Activated B cell treated with CpG ODN at 0.5 μM for 24 hours (primary cell): ENCODE data around the gene SIPA1L3. TPM values are rescaled to one million over a fixed set of nuclear protein-coding genes. Genes with fewer than 3 reads are reported as not detected.

Source experiments
- ATAC-seq: fragments of 200-7000 bp; cut with Tn5 transposase; one replicate; pipeline ENCODE4 v1.10.0; 2021; ENCODE audit warnings: low read depth, mild to moderate bottlenecking, moderate library complexity
- CTCF ChIA-PET: fragments of 350-600 bp; sonication (Branson Sonifier 250); formaldehyde crosslinking; loops from one replicate; lab custom pipeline; 2021; ENCODE audit warnings: antibody characterized with exemption; lab: Charles Lee
- POLR2A ChIA-PET: fragments of 350-600 bp; sonication (Branson Sonifier 250); formaldehyde crosslinking; loops from one replicate; lab custom pipeline; 2021; ENCODE audit warnings: antibody characterized with exemption; lab: Charles Lee
- DNase-seq: peaks from one replicate; pipeline ENCODE4 v3.0.0; 2022
- H3K27ac Mint-ChIP-seq: one replicate; pipeline ENCODE4 v1.8.0; 2020; ENCODE audit warnings: mixed read lengths
- H3K27me3 Mint-ChIP-seq: one replicate; pipeline ENCODE4 v1.8.0; 2021; ENCODE audit warnings: mixed read lengths
- H3K36me3 Mint-ChIP-seq: one replicate; pipeline ENCODE4 v1.8.0; 2021; ENCODE audit warnings: low read depth, mixed read lengths
- H3K4me1 Mint-ChIP-seq: one replicate; pipeline ENCODE4 v1.8.0; 2021; ENCODE audit warnings: mixed read lengths
- H3K4me3 Mint-ChIP-seq: one replicate; pipeline ENCODE4 v1.8.0; 2020; ENCODE audit warnings: mild to moderate bottlenecking, mixed read lengths
- H3K9me3 Mint-ChIP-seq: one replicate; pipeline ENCODE4 v1.8.0; 2020; ENCODE audit warnings: mixed read lengths
- intact Hi-C: fragments of 100-400 bp; cut with micrococcal nuclease; formaldehyde crosslinking; loops from one replicate; pipeline ENCODE4 v1.15.1; 2024
- total RNA-seq: library from RNA; stranded (reverse); gene quantifications from 2 replicates; pipeline ENCODE4 v1.2.3, GENCODE V29; 2022
- TF ChIP-seq, protein P1 (sequence below): fragments of 200-600 bp; IDR thresholded peaks from one replicate; pipeline ENCODE4 v1.8.0; 2022; ENCODE audit warnings: antibody characterized with exemption, mild to moderate bottlenecking

SIPA1L3 gene
- total RNA-seq, 1 donor from 2014 or later = 145 TPM

DNA sequence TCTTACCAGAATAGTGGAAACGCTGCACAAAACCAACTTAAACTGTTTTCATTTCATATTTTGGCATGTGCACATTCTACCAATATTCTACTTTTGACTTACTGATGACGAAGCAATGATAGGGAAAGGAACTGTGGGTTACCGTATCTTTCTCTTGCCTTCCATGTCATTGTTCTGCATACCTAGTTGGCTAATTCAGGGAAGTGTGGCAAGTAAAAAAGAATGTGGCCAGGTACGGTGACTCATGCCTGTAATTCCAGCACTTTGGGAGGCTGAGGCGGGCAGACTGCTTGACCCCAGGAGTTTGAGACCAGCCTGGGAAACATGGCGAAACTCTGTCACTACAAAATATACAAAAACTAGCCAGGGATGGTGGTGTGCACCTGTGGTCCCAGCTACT is 108.2 kb downstream of the SIPA1L3 start:
- Mint-ChIP-seq H3K4me1 (peaks cover 83% of the 10 kb centered on the region), H3K9me3 (no peaks in the 10 kb centered on the region), H3K27me3 (no peaks in the 10 kb centered on the region), H3K4me3 (no peak overlapping the region), H3K27ac (peak overlapping the region; percentile 61), H3K36me3 (peaks cover 53% of the 10 kb centered on the region)
- ATAC-seq (no peak), DNase-seq (no peak)
- ChIA-PET POLR2A (interaction anchor here (0.7 to 0.8 kb wide), 3 partner anchors 16 to 91 kb away, joined by 3 to 10 read pairs (median 7); no protein-coding TSS in a partner anchor), CTCF (no interaction called here)
- intact Hi-C loops = no loop called here
- TF ChIP-seq, protein P1, sequence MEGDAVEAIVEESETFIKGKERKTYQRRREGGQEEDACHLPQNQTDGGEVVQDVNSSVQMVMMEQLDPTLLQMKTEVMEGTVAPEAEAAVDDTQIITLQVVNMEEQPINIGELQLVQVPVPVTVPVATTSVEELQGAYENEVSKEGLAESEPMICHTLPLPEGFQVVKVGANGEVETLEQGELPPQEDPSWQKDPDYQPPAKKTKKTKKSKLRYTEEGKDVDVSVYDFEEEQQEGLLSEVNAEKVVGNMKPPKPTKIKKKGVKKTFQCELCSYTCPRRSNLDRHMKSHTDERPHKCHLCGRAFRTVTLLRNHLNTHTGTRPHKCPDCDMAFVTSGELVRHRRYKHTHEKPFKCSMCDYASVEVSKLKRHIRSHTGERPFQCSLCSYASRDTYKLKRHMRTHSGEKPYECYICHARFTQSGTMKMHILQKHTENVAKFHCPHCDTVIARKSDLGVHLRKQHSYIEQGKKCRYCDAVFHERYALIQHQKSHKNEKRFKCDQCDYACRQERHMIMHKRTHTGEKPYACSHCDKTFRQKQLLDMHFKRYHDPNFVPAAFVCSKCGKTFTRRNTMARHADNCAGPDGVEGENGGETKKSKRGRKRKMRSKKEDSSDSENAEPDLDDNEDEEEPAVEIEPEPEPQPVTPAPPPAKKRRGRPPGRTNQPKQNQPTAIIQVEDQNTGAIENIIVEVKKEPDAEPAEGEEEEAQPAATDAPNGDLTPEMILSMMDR = no peak

- POLR2A ChIA-PET = interaction anchor here (0.7 kb wide), 2 partner anchors 23 to 92 kb away, joined by 7 to 10 read pairs; no protein-coding TSS in a partner anchor
- peak overlapping the region; percentile 20 for H3K27ac Mint-ChIP-seq
- H3K4me1 Mint-ChIP-seq = peaks cover 83% of the 10 kb centered on the region
- H3K27me3 Mint-ChIP-seq = no peaks in the 10 kb centered on the region
- H3K9me3 Mint-ChIP-seq = no peaks in the 10 kb centered on the region
- no peak overlapping the region for H3K4me3 Mint-ChIP-seq
- DNase-seq (no peak), ATAC-seq (no peak)
- H3K36me3 Mint-ChIP-seq = peaks cover 50% of the 10 kb centered on the region
- TF ChIP-seq, protein P1 = no peak
- intact Hi-C loops = no loop called here
- CTCF ChIA-PET = interaction anchor here (1.3 kb wide), 1 partner anchor 109 kb away, joined by 4 read pairs; the partner anchor contains the start of genes SIPA1L3 and WDR87
Observed at GRCh38 chr19:38015761-38016160, 108.8 kb downstream of the SIPA1L3 start.

DNA sequence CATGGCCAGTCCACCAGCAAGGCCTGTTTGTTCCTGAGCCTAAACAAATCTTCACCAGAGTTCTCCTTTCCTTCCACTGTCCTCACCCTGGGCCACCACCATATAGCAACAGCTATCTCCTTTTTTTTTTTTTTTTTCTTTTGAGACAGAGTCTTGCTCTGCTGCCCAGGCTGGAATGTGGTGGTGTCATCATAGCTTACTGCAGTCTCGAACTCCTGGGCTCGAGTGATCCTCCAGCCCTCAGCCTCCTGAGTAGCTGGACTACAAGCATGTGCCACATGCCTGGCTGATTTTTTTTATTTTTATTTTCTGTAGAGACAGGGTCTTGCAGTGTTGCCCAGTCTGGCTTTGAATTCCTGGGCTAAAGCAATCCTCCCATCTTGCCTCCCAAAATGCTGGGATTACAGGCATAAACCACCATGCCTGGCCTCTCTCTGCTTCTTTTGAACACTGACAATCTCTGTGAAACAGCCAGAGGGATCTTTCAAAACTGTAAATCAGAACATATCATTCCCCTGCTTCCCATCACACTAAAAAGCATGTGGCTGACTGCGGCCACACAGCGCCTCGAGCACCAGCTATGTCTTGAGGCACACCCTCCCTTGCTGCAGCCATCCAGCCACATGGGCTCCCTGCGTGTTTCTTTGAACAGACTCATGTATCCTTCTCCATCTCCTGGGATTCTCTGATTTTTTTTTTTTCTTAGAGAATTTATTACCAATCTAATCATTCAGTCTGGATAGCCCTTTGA is 110.6 kb downstream of the SIPA1L3 start:
- ATAC-seq (no peak), DNase-seq (no peak)
- Mint-ChIP-seq H3K4me3 (no peak overlapping the region), H3K27ac (peak overlapping the region; percentile 57), H3K36me3 (peaks cover 44% of the 10 kb centered on the region), H3K4me1 (peaks cover 83% of the 10 kb centered on the region), H3K27me3 (no peaks in the 10 kb centered on the region), H3K9me3 (no peaks in the 10 kb centered on the region)
- CTCF ChIA-PET = interaction anchor here (1.0 kb wide), 1 partner anchor 13 kb away, joined by 3 read pairs; no protein-coding TSS in a partner anchor
- POLR2A ChIA-PET = interaction anchor here (0.7 to 1.3 kb wide), 7 partner anchors 17 to 301 kb away, joined by 3 to 11 read pairs (median 4); no protein-coding TSS in a partner anchor
- intact Hi-C loops = no loop called here
- TF ChIP-seq, protein P1 = no peak

DNA sequence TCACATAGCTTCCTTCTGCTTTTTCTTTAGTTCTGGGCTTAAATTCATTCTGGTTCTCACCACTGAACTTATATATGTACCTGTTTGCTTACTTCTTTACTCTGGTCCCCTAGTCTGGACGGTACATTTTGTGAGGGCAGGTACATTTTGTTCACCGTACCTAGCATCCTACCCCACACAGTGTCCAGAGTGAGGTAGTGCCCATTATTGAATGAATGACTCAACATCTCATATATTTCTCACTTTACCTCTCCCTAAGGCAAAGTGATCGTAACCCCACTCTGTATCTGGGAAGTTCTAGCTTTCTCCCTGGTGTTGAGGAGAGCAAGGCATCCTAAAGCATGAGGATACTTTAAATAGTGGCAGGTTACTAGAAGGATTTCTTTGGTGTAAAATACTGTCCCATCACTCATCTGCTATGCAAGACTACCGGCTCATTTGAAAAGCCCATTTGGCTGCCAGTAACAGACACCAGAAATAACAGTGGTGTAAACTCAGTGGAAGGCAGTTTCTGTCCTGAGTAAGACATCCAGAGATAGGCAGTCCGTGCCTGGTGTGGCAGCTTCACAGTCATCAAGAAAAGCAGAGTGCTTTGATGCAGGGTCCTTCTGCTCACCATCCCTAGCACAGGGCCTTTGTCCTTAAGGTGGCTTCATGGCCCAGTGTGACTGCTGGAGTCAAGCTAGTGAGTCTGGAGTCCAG is 111.8 kb downstream of the SIPA1L3 start:
- CTCF ChIA-PET = interaction anchor here (0.9 to 1.5 kb wide), 4 partner anchors 76 to 116 kb away, joined by 3 to 4 read pairs (median 3); partner anchors contain the start of gene SIPA1L3
- H3K4me1 Mint-ChIP-seq = peaks cover 83% of the 10 kb centered on the region

More for the DNA sequence above, 111.8 kb downstream of the SIPA1L3 start:
- Mint-ChIP-seq H3K9me3 (no peaks in the 10 kb centered on the region), H3K27me3 (no peaks in the 10 kb centered on the region), H3K4me3 (no peak overlapping the region), H3K27ac (peak overlapping the region; percentile 64), H3K36me3 (peaks cover 36% of the 10 kb centered on the region)
- ATAC-seq (no peak), DNase-seq (no peak)
- TF ChIP-seq, protein P1 = no peak
- intact Hi-C loops = no loop called here
- POLR2A ChIA-PET = interaction anchor here (0.7 to 2.7 kb wide), 5 partner anchors 15 to 300 kb away, joined by 3 to 14 read pairs (median 4); no protein-coding TSS in a partner anchor
